ENCODE data around the gene FMN1.

Gene FMN1

DNA sequence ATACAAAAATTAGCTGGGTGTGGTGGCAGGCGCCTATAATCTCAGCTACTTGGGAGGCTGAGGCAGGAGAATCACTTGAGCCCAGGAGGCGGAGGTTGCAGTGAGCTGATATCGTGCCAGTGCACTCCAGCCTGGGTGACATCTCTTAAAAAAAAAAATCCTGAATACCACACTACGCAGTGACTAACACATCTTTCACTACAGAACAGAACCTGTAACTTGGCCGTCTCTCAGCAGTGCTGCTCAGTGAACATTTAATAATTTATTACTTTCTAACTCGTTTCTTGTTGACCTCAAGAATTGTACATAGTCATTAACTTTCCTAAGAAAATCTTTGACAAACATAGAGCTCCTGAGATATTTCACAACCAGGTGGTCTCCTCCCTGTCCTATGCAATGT is 472.9 kb downstream of the FMN1 start:
- Mint-ChIP-seq H3K9me3 (peaks cover 0 to 7% of the 10 kb centered on the region in 2 donors), H3K4me3 (no peak overlapping the region), H3K27me3 (peaks cover 94% of the 10 kb centered on the region), H3K4me1 (peaks cover 46% of the 10 kb centered on the region), H3K27ac (no peak overlapping the region)
- DNase-seq, result no peak
- ATAC-seq, result no peak

DNA sequence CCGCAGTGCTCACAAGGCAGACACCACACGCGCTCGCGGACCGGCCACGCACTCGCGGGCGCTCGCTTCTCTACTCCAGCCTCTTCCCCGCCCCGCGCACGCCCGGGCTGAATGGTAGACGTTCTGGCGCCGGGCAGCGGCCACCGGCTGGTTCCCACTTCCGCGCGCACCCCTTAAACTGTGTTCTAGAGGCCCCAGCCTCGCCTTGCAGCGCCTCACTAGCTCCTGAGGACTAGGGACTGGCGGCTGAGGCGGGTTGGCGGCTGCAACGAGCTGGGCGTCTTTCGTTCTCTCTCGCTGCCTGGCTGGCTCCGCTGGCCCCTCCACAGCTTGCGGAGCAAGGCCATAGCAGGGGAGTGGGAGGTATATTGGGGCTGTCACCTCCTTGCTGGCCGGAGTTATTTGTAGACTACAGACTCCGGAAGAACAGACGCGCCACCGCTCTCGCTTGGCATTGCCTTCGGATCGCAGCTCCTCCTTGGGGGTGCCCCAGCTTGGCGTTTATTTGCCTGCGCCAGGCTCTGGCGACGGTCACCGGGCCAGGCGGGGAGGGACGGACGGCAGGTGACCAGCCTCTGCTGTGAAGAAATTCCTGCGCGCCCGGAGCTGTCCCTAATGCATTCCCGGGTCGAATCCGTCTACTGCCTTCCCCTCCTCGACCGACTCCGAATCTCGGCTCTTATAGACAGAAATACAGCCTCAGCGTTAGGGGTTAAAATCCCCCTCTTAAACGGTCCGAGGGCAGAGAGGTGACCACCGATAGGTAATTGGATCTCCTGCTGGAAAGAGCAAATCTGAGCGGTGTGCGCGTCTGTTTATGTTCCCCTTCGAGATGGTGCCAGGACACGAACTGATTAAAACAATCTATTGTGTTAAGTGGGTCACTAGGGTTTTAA is 475.4 kb downstream of the FMN1 start:
- no peaks in the 10 kb centered on the region for H3K9me3 Mint-ChIP-seq
- H3K27me3 Mint-ChIP-seq, result peaks cover 82% of the 10 kb centered on the region
- peaks cover 54% of the 10 kb centered on the region for H3K4me1 Mint-ChIP-seq
- DNase-seq (peak in 1 of 2 donors; percentile 7), ATAC-seq (no peak)
- peak overlapping the region in 1 of 2 donors; percentile 48 for H3K27ac Mint-ChIP-seq
- peak overlapping the region; percentile 70 to 71 for H3K4me3 Mint-ChIP-seq

DNA sequence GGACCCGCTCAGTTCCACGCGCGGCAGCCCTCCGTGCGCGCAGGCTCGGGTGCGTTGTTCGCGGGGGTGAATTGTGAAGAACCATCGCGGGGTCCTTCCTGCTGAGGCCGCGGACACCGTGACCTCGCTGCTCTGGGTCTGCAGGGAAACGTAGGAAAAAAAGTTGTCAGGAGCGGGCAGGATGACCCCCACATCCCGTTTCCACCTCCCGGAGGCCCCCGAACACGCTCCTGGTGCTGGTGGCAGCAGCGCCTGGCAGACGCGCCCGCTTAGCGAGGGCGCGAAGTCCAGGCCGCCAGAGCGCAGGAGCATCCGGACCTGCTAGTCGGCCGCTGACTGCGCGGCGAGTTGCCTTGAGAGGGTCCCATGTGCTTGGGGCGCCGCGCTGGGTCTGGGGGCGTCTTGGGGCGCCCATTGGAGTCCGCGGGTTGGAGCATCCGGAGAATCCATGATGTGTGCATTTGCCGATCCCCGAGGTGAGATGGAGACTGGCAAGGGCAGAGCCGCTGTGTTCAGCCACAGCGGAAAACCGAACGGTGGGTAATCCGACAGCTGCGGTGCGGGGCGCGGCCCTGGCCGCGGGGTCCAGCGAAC is 476.2 kb downstream of the FMN1 start:
- no peaks in the 10 kb centered on the region for H3K9me3 Mint-ChIP-seq
- peak overlapping the region; percentile 59 to 71 for H3K4me3 Mint-ChIP-seq
- H3K4me1 Mint-ChIP-seq, result peaks cover 47% of the 10 kb centered on the region
- H3K27me3 Mint-ChIP-seq, result peaks cover 76% of the 10 kb centered on the region
- ATAC-seq (no peak), DNase-seq (no peak)
- H3K27ac Mint-ChIP-seq, result no peak overlapping the region

DNA sequence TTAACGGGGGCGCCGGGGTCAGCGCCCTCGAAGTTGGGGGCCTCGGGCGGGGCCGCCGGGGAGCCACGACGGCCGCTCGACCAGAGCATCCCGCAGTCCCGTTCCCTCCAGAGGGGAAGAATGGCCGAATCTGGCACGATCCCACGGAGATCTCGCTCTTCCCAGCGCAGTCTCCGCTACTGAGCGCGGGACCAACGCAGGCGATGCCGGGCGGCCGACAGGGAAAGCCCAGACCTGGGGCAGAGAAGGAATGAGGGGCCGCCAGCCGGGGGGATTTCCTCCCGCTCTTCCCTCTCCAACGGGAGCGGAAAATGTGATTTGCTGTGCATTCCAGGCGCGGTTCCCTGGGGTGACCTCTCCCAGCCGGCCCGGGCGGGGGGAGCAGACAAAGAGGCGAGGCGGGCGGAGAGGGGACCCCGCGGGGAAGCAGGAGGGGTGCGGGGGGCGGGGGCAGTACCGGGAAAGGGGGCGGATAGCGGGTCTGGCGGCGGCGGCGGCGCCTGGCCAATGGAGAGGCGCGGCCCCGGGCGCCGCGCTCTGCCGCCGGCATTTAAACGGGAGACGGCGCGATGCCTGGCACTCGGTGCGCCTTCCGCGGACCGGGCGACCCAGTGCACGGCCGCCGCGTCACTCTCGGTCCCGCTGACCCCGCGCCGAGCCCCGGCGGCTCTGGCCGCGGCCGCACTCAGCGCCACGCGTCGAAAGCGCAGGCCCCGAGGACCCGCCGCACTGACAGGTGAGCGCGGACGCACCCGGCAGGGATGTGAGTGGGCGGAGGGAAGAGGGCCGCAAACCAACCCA is 476.9 kb downstream of the FMN1 start, which contains the start of gene GREM1:
Gene GREM1, plus strand, starts transcription at position 579 of the 801 bp plus-strand sequence. CDS start 12,687 bp downstream, outside the sequence.
- H3K27ac Mint-ChIP-seq, result no peak within 1 kb of the TSS
- H3K4me1 Mint-ChIP-seq, result peaks cover 40% of the 10 kb centered on the region
- H3K27me3 Mint-ChIP-seq, result peaks cover 79% of the 10 kb centered on the region
- ATAC-seq (no peak), DNase-seq (no peak)
- no peaks in the 10 kb centered on the region for H3K9me3 Mint-ChIP-seq
- H3K4me3 Mint-ChIP-seq, result peak within 1 kb of the TSS; percentile 71 to 79

DNA sequence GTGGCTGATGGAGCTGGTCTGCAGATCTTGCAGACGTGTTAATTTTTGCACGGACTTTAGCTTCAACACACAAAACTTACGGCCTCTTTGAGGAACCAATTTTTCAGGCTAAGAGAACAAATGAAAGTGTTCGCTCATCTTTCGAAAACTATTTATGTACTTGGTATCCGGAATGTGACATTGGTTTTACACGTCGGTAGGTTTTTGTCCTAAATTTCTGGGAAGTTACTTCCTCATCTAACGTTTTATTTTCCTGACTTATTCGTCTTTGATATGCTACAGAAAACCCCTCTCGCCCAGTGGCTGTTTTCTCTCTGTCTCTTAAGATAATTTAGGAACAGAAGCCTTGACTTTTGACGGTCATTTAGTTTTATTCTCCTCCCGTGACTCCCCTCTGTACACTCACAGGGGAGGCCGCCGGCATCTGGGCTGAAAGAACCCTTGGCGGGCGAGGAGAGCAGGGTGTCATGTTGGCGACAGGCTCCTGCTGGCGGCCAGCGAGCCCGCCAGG is 477.5 kb downstream of the FMN1 start:
- Mint-ChIP-seq H3K27me3 (peaks cover 80% of the 10 kb centered on the region), H3K4me1 (peaks cover 37% of the 10 kb centered on the region), H3K4me3 (peak overlapping the region; percentile 48 to 69), H3K9me3 (no peaks in the 10 kb centered on the region), H3K27ac (no peak overlapping the region)
- DNase-seq, result no peak
- no peak for ATAC-seq

DNA sequence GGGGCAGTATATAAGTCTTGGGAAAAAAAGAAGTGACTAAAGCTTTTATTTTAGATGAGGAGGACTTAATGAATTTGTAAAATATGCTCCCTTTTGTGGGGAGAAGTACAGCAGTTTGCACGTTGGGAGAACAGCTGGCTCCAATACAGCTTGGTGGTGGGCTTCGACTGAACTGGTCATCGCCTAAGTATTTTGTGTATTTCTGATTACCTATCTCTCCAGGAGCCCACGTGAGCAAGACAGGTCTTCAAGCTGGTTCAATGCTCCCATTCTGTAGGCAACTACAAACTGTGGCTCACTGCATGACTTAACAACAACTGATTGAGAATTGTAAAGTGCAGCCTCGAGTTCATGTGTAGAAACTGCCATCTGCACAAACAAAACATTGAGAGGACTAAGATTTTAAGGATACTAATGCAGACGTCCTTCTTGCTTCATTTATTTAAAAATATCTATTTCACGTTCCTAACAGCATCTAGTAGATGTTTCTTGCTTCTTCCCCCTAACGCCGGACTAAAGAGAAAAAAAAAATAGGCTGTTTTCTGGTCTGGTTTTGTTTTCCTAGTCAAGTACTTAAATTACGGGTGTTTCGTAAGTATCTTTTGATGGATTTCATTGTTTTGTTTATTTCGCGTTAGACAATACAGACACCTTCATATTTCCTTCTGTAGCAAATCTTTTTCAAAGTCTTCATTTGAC is 478.1 kb downstream of the FMN1 start:
- Mint-ChIP-seq H3K4me3 (peak overlapping the region in 1 of 2 donors; percentile 69), H3K4me1 (peaks cover 37% of the 10 kb centered on the region), H3K9me3 (no peaks in the 10 kb centered on the region), H3K27me3 (peaks cover 77% of the 10 kb centered on the region), H3K27ac (no peak overlapping the region)
- DNase-seq (no peak), ATAC-seq (no peak)
